Measurements from ENCODE around the gene TBX10.

The TBX10 gene

GRCh38 chr11:67649634-67650510 lies 10.3 kb upstream of the TBX10 start:
- Histone ChIP-seq H3K4me1 (ENCODE audit: insufficient read depth, low read length) (0 out of 2 replicates have a peak, but pooled peaks cover 4% of the 10 kb centered on the region), H3K27ac (ENCODE audit: low read depth, low read length) (no peak overlapping the region), H3K9me3 (ENCODE audit: insufficient read depth, low read depth, low read length) (no peaks in the 10 kb centered on the region), H3K27me3 (ENCODE audit: insufficient read depth, low read length) (no peaks in the 10 kb centered on the region), H3K9ac (ENCODE audit: low read depth, low read length) (no peak overlapping the region), H3K36me3 (ENCODE audit: insufficient read depth, low read length) (no peaks in the 10 kb centered on the region), H3K4me3 (ENCODE audit: low read length) (no peak overlapping the region)
- 92% methylated on average over 22 of the region's 22 CpGs for WGBS

- Histone ChIP-seq H3K27ac (ENCODE audit: low read depth, low read length) (no peak overlapping the region), H3K9me3 (ENCODE audit: insufficient read depth, low read depth, low read length) (no peaks in the 10 kb centered on the region), H3K9ac (ENCODE audit: low read depth, low read length) (no peak overlapping the region), H3K27me3 (ENCODE audit: insufficient read depth, low read length) (no peaks in the 10 kb centered on the region), H3K4me3 (ENCODE audit: low read length) (no peak overlapping the region), H3K36me3 (ENCODE audit: insufficient read depth, low read length) (no peaks in the 10 kb centered on the region), H3K4me1 (ENCODE audit: insufficient read depth, low read length) (0 out of 2 replicates have a peak, but pooled peaks cover 4% of the 10 kb centered on the region)
- 93% methylated on average over 12 of the region's 12 CpGs for WGBS
These were observed 9.4 kb upstream of the TBX10 start for GRCh38 chr11:67648796-67649613.

- 0 out of 2 replicates have a peak, but pooled peaks cover 4% of the 10 kb centered on the region for H3K4me1 ChIP-seq (ENCODE audit: insufficient read depth, low read length)
These were observed 8.7 kb upstream of the TBX10 start for GRCh38 chr11:67648140-67648795.

GRCh38 chr11:67647471-67647870 lies 7.9 kb upstream of the TBX10 start:
- H3K4me1 ChIP-seq (ENCODE audit: insufficient read depth, low read length) = 0 out of 2 replicates have a peak, but pooled peaks cover 4% of the 10 kb centered on the region
- no peaks in the 10 kb centered on the region for H3K36me3 ChIP-seq (ENCODE audit: insufficient read depth, low read length)
- H3K4me3 ChIP-seq (ENCODE audit: low read length) = no peak overlapping the region
- no peak overlapping the region for H3K27ac ChIP-seq (ENCODE audit: low read depth, low read length)
- H3K9me3 ChIP-seq (ENCODE audit: insufficient read depth, low read depth, low read length) = no peaks in the 10 kb centered on the region
- H3K9ac ChIP-seq (ENCODE audit: low read depth, low read length) = no peak overlapping the region
- 90% methylated on average over 15 of the region's 15 CpGs for WGBS
- no peaks in the 10 kb centered on the region for H3K27me3 ChIP-seq (ENCODE audit: insufficient read depth, low read length)

More at GRCh38 chr11:67648140-67648795, 8.7 kb upstream of the TBX10 start:
- H3K36me3 ChIP-seq (ENCODE audit: insufficient read depth, low read length) = no peaks in the 10 kb centered on the region
- 65% methylated on average over 12 of the region's 12 CpGs for WGBS
- no peak overlapping the region for H3K4me3 ChIP-seq (ENCODE audit: low read length)
- no peak overlapping the region for H3K9ac ChIP-seq (ENCODE audit: low read depth, low read length)
- H3K9me3 ChIP-seq (ENCODE audit: insufficient read depth, low read depth, low read length) = no peaks in the 10 kb centered on the region
- H3K27ac ChIP-seq (ENCODE audit: low read depth, low read length) = no peak overlapping the region
- H3K27me3 ChIP-seq (ENCODE audit: insufficient read depth, low read length) = no peaks in the 10 kb centered on the region

- Histone ChIP-seq H3K27ac (ENCODE audit: low read depth, low read length) (no peak overlapping the region), H3K4me3 (ENCODE audit: low read length) (no peak overlapping the region), H3K4me1 (ENCODE audit: insufficient read depth, low read length) (0 out of 2 replicates have a peak, but pooled peaks cover 4% of the 10 kb centered on the region), H3K27me3 (ENCODE audit: insufficient read depth, low read length) (peaks cover 3% of the 10 kb centered on the region; the same call in 1 of the 2 replicates), H3K9me3 (ENCODE audit: insufficient read depth, low read depth, low read length) (no peaks in the 10 kb centered on the region), H3K9ac (ENCODE audit: low read depth, low read length) (no peak overlapping the region), H3K36me3 (ENCODE audit: insufficient read depth, low read length) (no peaks in the 10 kb centered on the region)
- 91% methylated on average over 24 of the region's 24 CpGs for WGBS
These were observed 7.2 kb upstream of the TBX10 start for GRCh38 chr11:67646535-67647336.

- no peak overlapping the region for H3K4me3 ChIP-seq (ENCODE audit: low read length)
- no peaks in the 10 kb centered on the region for H3K9me3 ChIP-seq (ENCODE audit: insufficient read depth, low read depth, low read length)
- peaks cover 10% of the 10 kb centered on the region; the same call in 1 of the 2 replicates for H3K27me3 ChIP-seq (ENCODE audit: insufficient read depth, low read length)
- 0 out of 2 replicates have a peak, but pooled peaks cover 4% of the 10 kb centered on the region for H3K4me1 ChIP-seq (ENCODE audit: insufficient read depth, low read length)
- H3K27ac ChIP-seq (ENCODE audit: low read depth, low read length) = no peak overlapping the region
- H3K9ac ChIP-seq (ENCODE audit: low read depth, low read length) = no peak overlapping the region
- WGBS = 92% methylated on average over 22 of the region's 24 CpGs
- no peaks in the 10 kb centered on the region for H3K36me3 ChIP-seq (ENCODE audit: insufficient read depth, low read length)
These were observed 6.2 kb upstream of the TBX10 start for GRCh38 chr11:67645521-67646461.

- H3K27me3 ChIP-seq (ENCODE audit: insufficient read depth, low read length) = peaks cover 20% of the 10 kb centered on the region
- H3K4me3 ChIP-seq (ENCODE audit: low read length) = no peak overlapping the region
- WGBS = 94% methylated on average over 22 of the region's 22 CpGs
- no peaks in the 10 kb centered on the region for H3K4me1 ChIP-seq (ENCODE audit: insufficient read depth, low read length)
- H3K36me3 ChIP-seq (ENCODE audit: insufficient read depth, low read length) = no peaks in the 10 kb centered on the region
- no peak overlapping the region for H3K27ac ChIP-seq (ENCODE audit: low read depth, low read length)
- no peak overlapping the region for H3K9ac ChIP-seq (ENCODE audit: low read depth, low read length)
- H3K9me3 ChIP-seq (ENCODE audit: insufficient read depth, low read depth, low read length) = no peaks in the 10 kb centered on the region
These were observed 5.2 kb upstream of the TBX10 start for GRCh38 chr11:67644472-67645418.

GRCh38 chr11:67644042-67644441 lies 4.5 kb upstream of the TBX10 start:
- no peaks in the 10 kb centered on the region for H3K36me3 ChIP-seq (ENCODE audit: insufficient read depth, low read length)
- H3K9me3 ChIP-seq (ENCODE audit: insufficient read depth, low read depth, low read length) = no peaks in the 10 kb centered on the region
- H3K4me3 ChIP-seq (ENCODE audit: low read length) = no peak overlapping the region
- 84% methylated on average over 5 of the region's 5 CpGs for WGBS
- no peaks in the 10 kb centered on the region for H3K4me1 ChIP-seq (ENCODE audit: insufficient read depth, low read length)
- peaks cover 24% of the 10 kb centered on the region for H3K27me3 ChIP-seq (ENCODE audit: insufficient read depth, low read length)
- no peak overlapping the region for H3K9ac ChIP-seq (ENCODE audit: low read depth, low read length)
- H3K27ac ChIP-seq (ENCODE audit: low read depth, low read length) = no peak overlapping the region
